Fibroblast of lung (primary cell): ENCODE data around the gene YPEL3. TPM values are rescaled to one million over a fixed set of nuclear protein-coding genes. Genes with fewer than 3 reads are reported as not detected.

ENCODE experiments used
- DNase-seq, 2 donors: peaks; one replicate each; pipeline versions ENCODE4 v3.0.0 to v3.0.0-alpha.2; 2010; ENCODE audit warnings: low read depth in 2 of 2
- H2AFZ ChIP-seq: 2 replicates; pipeline ENCODE4 v1.5.1; 2012; ENCODE audit warnings: low read length, control low read depth, inconsistent platforms
- H3K27ac ChIP-seq: 2 replicates; pipeline ENCODE4 v1.5.1; 2011; ENCODE audit warnings: low read length, control low read depth; ENCODE audit not compliant: insufficient read depth
- H3K27me3 ChIP-seq: 2 replicates; pipeline ENCODE4 v1.5.1; 2011; ENCODE audit warnings: mild to moderate bottlenecking, low read length; ENCODE audit not compliant: control insufficient read depth, insufficient read depth
- H3K36me3 ChIP-seq: 2 replicates; pipeline ENCODE4 v1.5.1; 2011; ENCODE audit warnings: low read length; ENCODE audit not compliant: control insufficient read depth, insufficient read depth
- H3K4me1 ChIP-seq: 2 replicates; pipeline ENCODE4 v1.5.1; 2011; ENCODE audit warnings: low read length; ENCODE audit not compliant: control insufficient read depth, insufficient read depth; ENCODE audit errors: extremely low read depth
- H3K4me2 ChIP-seq: 2 replicates; pipeline ENCODE4 v1.5.1; 2011; ENCODE audit warnings: low read length, control low read depth; ENCODE audit not compliant: insufficient read depth; ENCODE audit errors: extremely low read depth
- H3K4me3 ChIP-seq, 4 experiments: fragments of 200-600 bp in 1 of 4; sonication (generic) in 1 of 4; replicated peaks in 1 of 4; 2 replicates each; pipeline ENCODE4 v1.5.1; 2011 to 2016; ENCODE audit warnings: low read length in 4 of 4, low read depth in 3 of 4, mild to moderate bottlenecking in 3 of 4, control low read depth in 2 of 4, inconsistent platforms in 1 of 4, mixed read lengths in 1 of 4; ENCODE audit not compliant: insufficient read depth in 1 of 4; ENCODE audit errors: control extremely low read depth in 1 of 4
- H3K79me2 ChIP-seq: 2 replicates; pipeline ENCODE4 v1.5.1; 2012; ENCODE audit warnings: mild to moderate bottlenecking, low read length, inconsistent platforms; ENCODE audit not compliant: control insufficient read depth, insufficient read depth
- H3K9ac ChIP-seq: 2 replicates; pipeline ENCODE4 v1.5.1; 2011; ENCODE audit warnings: mild to moderate bottlenecking, low read length, control low read depth; ENCODE audit not compliant: insufficient read depth
- H3K9me3 ChIP-seq: 2 replicates; pipeline ENCODE4 v1.5.1; 2012; ENCODE audit warnings: low read depth, low read length; ENCODE audit not compliant: control insufficient read depth, insufficient read depth
- H4K20me1 ChIP-seq: 2 replicates; pipeline ENCODE4 v1.5.1; 2011; ENCODE audit warnings: low read length; ENCODE audit not compliant: control insufficient read depth, insufficient read depth; ENCODE audit errors: extremely low read depth
- CTCF ChIP-seq, 2 donors: IDR thresholded peaks in 1 of 2; conservative IDR thresholded peaks in 1 of 2; 1 replicate in 1 of 2; 2 replicates in 1 of 2; pipeline ENCODE4 v1.5.1; 2011 to 2012; ENCODE audit warnings: low read length in 2 of 2, control low read depth in 1 of 2, inconsistent platforms in 1 of 2, low read depth in 1 of 2, mild to moderate bottlenecking in 1 of 2
- EZH2 ChIP-seq: IDR thresholded peaks from 2 replicates; pipeline ENCODE4 v1.5.1; 2012; ENCODE audit warnings: low read length, control low read depth, mild to moderate bottlenecking; ENCODE audit errors: missing control alignments
- polyA plus RNA-seq, 2 donors: library from polyadenylated mRNA; depleted of rRNA in 1 of 2; stranded (reverse) in 1 of 2; unstranded in 1 of 2; fragments of >200 nt; gene quantifications; 2 replicates each; pipeline ENCODE4 v1.2.1, GENCODE V29; 2011 to 2012; ENCODE audit warnings: missing spikeins in 1 of 2
- total RNA-seq: library from RNA; depleted of rRNA; stranded (reverse); fragments of >200 nt; gene quantifications from 2 replicates; pipeline ENCODE4 v1.2.1, GENCODE V29; 2014

The YPEL3 gene
- total and polyA plus RNA-seq, 2 donors (not counting 1 experiment from before 2014, with no cell fraction given) = 16.0 to 21.4 TPM

DNA sequence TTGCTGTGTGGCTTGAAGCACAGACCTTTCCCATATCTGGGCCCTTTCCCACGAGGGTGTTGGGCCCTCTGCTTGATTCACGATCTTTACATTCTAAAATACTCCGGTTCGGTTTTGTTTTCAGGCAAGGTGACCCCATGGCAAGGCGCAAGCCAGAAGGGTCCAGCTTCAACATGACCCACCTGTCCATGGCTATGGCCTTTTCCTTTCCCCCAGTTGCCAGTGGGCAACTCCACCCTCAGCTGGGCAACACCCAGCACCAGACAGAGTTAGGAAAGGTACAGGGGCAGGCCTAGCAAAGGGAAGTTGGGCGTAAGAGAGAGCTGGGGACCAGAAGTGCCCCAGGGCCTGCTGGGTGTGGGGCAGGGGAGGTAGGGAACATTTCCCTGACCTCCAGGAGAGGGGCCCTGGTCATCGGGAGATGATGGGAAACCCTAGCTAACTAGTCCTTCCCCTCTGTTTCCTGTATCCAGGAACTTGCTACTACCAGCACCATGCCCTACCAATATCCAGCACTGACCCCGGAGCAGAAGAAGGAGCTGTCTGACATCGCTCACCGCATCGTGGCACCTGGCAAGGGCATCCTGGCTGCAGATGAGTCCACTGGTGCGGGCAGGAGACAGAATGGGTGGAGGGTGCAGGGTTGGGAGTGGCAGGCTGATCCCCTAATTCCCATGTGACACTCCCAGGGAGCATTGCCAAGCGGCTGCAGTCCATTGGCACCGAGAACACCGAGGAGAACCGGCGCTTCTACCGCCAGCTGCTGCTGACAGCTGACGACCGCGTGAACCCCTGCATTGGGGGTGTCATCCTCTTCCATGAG is 29.0 kb downstream of the YPEL3 start:
- H3K27me3 ChIP-seq = no peaks in the 10 kb centered on the region
- peak overlapping the region; percentile 90 for H3K4me2 ChIP-seq
- H3K9ac ChIP-seq = peak overlapping the region; percentile 98
- peaks cover 50% of the 10 kb centered on the region for H3K79me2 ChIP-seq
- no peak for DNase-seq
- H3K27ac ChIP-seq = peak overlapping the region; percentile 99
- peak overlapping the region; percentile 80 to 97 (median 92) for H3K4me3 ChIP-seq
- no peak overlapping the region for H2AFZ ChIP-seq
- peaks cover 36% of the 10 kb centered on the region for H3K36me3 ChIP-seq
- no peaks in the 10 kb centered on the region for H4K20me1 ChIP-seq
- TF ChIP-seq CTCF (conservative IDR thresholded peaks at IDR 0.05 in 1 of 2, IDR thresholded peaks at IDR 0.05 in 1 of 2; ENCODE audit: low read depth in 1 of 2, low read length in 2 of 2) (no peak), EZH2 (no peak)
- no peaks in the 10 kb centered on the region for H3K9me3 ChIP-seq
- peaks cover 34% of the 10 kb centered on the region for H3K4me1 ChIP-seq

DNA sequence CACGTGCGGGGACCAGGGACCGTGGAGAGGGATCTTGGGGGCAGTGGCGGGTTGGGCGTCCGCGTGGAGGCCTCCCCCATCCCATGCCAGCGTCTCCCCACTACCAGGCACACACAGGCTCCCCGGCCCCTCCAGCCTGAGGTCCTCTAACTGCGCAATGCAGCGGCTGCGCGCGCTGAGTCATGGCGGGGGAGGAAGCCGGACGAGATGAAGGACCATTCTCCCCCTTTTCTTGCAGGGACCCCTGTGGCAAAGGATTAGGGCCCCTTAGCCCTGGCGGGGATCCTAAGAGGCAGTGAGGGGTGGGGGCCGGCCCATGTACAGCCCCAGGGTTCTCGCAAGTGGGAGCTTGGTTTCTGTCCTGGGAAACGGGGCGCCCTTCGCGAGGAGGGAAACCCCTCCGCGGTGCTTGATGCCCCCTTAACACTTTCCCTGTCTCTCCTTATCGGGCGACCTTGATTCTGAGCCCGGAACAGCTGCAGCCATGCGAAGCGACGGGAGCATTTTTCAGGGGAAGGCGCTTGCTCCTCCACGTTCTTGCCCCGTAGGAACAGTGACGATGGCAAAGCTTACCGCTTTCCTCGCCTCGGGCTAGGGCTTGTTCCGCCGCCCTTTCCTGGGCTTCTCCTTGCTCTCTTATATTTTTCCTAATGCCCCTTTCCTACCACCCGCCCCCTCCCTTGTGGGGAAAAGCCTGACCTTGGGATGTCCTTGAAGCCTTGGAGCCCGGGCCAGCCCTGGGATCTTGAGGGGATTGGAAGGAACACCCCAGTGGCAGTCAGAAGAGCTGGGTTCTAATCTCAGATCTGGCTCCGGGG is 29.9 kb downstream of the YPEL3 start:
- Histone ChIP-seq H3K36me3 (peaks cover 32% of the 10 kb centered on the region), H3K9me3 (no peaks in the 10 kb centered on the region), H3K79me2 (peaks cover 48% of the 10 kb centered on the region), H2AFZ (no peak overlapping the region), H3K27me3 (no peaks in the 10 kb centered on the region), H3K27ac (peak overlapping the region; percentile 99), H4K20me1 (no peaks in the 10 kb centered on the region), H3K4me2 (peak overlapping the region; percentile 90), H3K4me3 (peak overlapping the region; percentile 80 to 97 (median 92)), H3K9ac (peak overlapping the region; percentile 98), H3K4me1 (peaks cover 34% of the 10 kb centered on the region)
- no peak for TF ChIP-seq EZH2
- no peak for TF ChIP-seq CTCF (conservative IDR thresholded peaks at IDR 0.05 in 1 of 2, IDR thresholded peaks at IDR 0.05 in 1 of 2; ENCODE audit: low read depth in 1 of 2, low read length in 2 of 2)
- peak; percentile 62 to 70 for DNase-seq
